Neural cell (in vitro differentiated cells): Measurements from ENCODE around the gene C11orf24.

Experiments
- CTCF ChIP-seq: fragments of 450-650 bp; IDR thresholded peaks from 2 replicates; pipeline ENCODE4 v1.5.1; 2014; ENCODE audit warnings: antibody characterized with exemption, mild to moderate bottlenecking, moderate library complexity; ENCODE audit not compliant: poor library complexity, severe bottlenecking
- EP300 ChIP-seq: fragments of 450-650 bp; conservative IDR thresholded peaks from 2 replicates; pipeline ENCODE4 v1.6.1; 2014; ENCODE audit warnings: antibody characterized with exemption, mild to moderate bottlenecking, moderate library complexity; ENCODE audit not compliant: poor library complexity, severe bottlenecking
- MXI1 ChIP-seq: fragments of 450-650 bp; conservative IDR thresholded peaks from 2 replicates; pipeline ENCODE4 v1.6.1; 2014; ENCODE audit warnings: antibody characterized with exemption, mild to moderate bottlenecking; ENCODE audit not compliant: poor library complexity, severe bottlenecking
- POLR2AphosphoS5 ChIP-seq: IDR thresholded peaks from 2 replicates; pipeline ENCODE4 v1.6.1; 2012
- RAD21 ChIP-seq: fragments of 450-650 bp; conservative IDR thresholded peaks from 2 replicates; pipeline ENCODE4 v1.6.1; 2014; ENCODE audit warnings: antibody characterized with exemption, mild to moderate bottlenecking, moderate library complexity
- SMC3 ChIP-seq: fragments of 450-650 bp; conservative IDR thresholded peaks from 2 replicates; pipeline ENCODE4 v1.6.1; 2014; ENCODE audit warnings: antibody characterized with exemption, mild to moderate bottlenecking, moderate library complexity; ENCODE audit not compliant: poor library complexity
- TAF1 ChIP-seq: IDR thresholded peaks from 2 replicates; pipeline ENCODE4 v1.6.1; 2012; ENCODE audit warnings: low read depth

GRCh38 chr11:68296344-68297051, 24.7 kb upstream of the C11orf24 start:
- no peak for TF ChIP-seq RAD21
- no peak for TF ChIP-seq CTCF
- TF ChIP-seq TAF1, result no peak
- no peak for TF ChIP-seq POLR2AphosphoS5
- TF ChIP-seq MXI1, result no peak
- no peak for TF ChIP-seq EP300
- TF ChIP-seq SMC3, result no peak
